HepG2 (cell line): Measurements from ENCODE around the gene GCLC. TPM values are rescaled to one million over a fixed set of nuclear protein-coding genes. Genes with fewer than 3 reads are reported as not detected.
A peak's percentile ranks its signal among the peaks of the same experiment; 100 is the strongest.

ENCODE experiments used
- ARNT2 ChIP-seq: sonication (generic); formaldehyde crosslinking; IDR thresholded peaks from 2 replicates; pipeline ENCODE4 v1.8.0; 2022; ENCODE audit warnings: mild to moderate bottlenecking, low read depth, missing genetic modification reagents, moderate library complexity
- BRF2 ChIP-seq: sonication (generic); formaldehyde crosslinking; IDR thresholded peaks from 2 replicates; pipeline ENCODE4 v1.8.1; 2022; ENCODE audit warnings: mild to moderate bottlenecking, missing genetic modification reagents
- EED ChIP-seq: sonication (generic); formaldehyde crosslinking; IDR thresholded peaks from 2 replicates; pipeline ENCODE4 v1.5.0; 2020; ENCODE audit warnings: mild to moderate bottlenecking, missing genetic modification reagents
- ELF3 ChIP-seq: IDR thresholded peaks from 2 replicates; pipeline ENCODE4 v1.6.1; 2016; ENCODE audit warnings: missing genetic modification reagents, missing compliant biosample characterization
- FOXJ3 ChIP-seq: sonication (generic); formaldehyde crosslinking; IDR thresholded peaks from 2 replicates; pipeline ENCODE4 v1.4.0; 2020; ENCODE audit warnings: missing genetic modification reagents, mild to moderate bottlenecking, borderline replicate concordance
- HDAC1 ChIP-seq: sonication (generic); formaldehyde crosslinking; IDR thresholded peaks from 2 replicates; pipeline ENCODE4 v1.5.1; 2020; ENCODE audit warnings: mild to moderate bottlenecking, missing genetic modification reagents
- MAFK ChIP-seq, 2 experiments: IDR thresholded peaks in 1 of 2; conservative IDR thresholded peaks in 1 of 2; 2 replicates each; pipeline ENCODE4 v1.6.1; 2011; ENCODE audit warnings: improper control_type of control experiment in 2 of 2, low read length in 2 of 2
- MEIS1 ChIP-seq: sonication (generic); formaldehyde crosslinking; IDR thresholded peaks from 2 replicates; pipeline ENCODE4 v1.9.0; 2021; ENCODE audit warnings: mild to moderate bottlenecking, missing genetic modification reagents, moderate library complexity, borderline replicate concordance
- PHF20 ChIP-seq: sonication (generic); formaldehyde crosslinking; IDR thresholded peaks from 2 replicates; pipeline ENCODE4 v1.5.0; 2020; ENCODE audit warnings: mild to moderate bottlenecking, missing genetic modification reagents
- PRDM4 ChIP-seq: sonication (generic); formaldehyde crosslinking; IDR thresholded peaks from 2 replicates; pipeline ENCODE4 v1.9.0; 2021; ENCODE audit warnings: missing genetic modification reagents, borderline replicate concordance
- SOX5 ChIP-seq: IDR thresholded peaks from 2 replicates; pipeline ENCODE4 v1.6.1; 2016; ENCODE audit warnings: borderline replicate concordance
- SP1 ChIP-seq, 2 experiments: fragments of 450-650 bp in 1 of 2; sonication (generic) in 1 of 2; formaldehyde crosslinking in 1 of 2; IDR thresholded peaks; 2 replicates each; pipeline versions ENCODE4 v1.4.0 to v1.6.1; 2016 to 2020; ENCODE audit warnings: missing genetic modification reagents in 1 of 2
- TCF7L2 ChIP-seq: IDR thresholded peaks from 2 replicates; pipeline ENCODE4 v1.6.1; 2011; ENCODE audit warnings: mild to moderate bottlenecking, low read depth, low read length, moderate library complexity
- THAP8 ChIP-seq: sonication (generic); formaldehyde crosslinking; IDR thresholded peaks from 2 replicates; pipeline ENCODE4 v1.5.1; 2020; ENCODE audit warnings: missing genetic modification reagents, mild to moderate bottlenecking, borderline replicate concordance
- ZNF484 ChIP-seq: sonication (generic); formaldehyde crosslinking; IDR thresholded peaks from 2 replicates; pipeline ENCODE4 v1.5.1; 2020; ENCODE audit warnings: mild to moderate bottlenecking, low read depth, missing genetic modification reagents, borderline replicate concordance
- ZNF629 ChIP-seq: sonication (generic); formaldehyde crosslinking; conservative IDR thresholded peaks from 2 replicates; pipeline ENCODE4 v1.5.0; 2020; ENCODE audit warnings: missing genetic modification reagents
- ZNF660 ChIP-seq: sonication (generic); formaldehyde crosslinking; IDR thresholded peaks from 2 replicates; pipeline ENCODE4 v1.5.1; 2020; ENCODE audit warnings: mild to moderate bottlenecking, low read depth, missing genetic modification reagents, borderline replicate concordance
- ZNF790 ChIP-seq: sonication (generic); formaldehyde crosslinking; IDR thresholded peaks from 2 replicates; pipeline ENCODE4 v1.8.0; 2022; ENCODE audit warnings: missing genetic modification reagents, mild to moderate bottlenecking, borderline replicate concordance
- ZZZ3 ChIP-seq: sonication (generic); formaldehyde crosslinking; IDR thresholded peaks from 2 replicates; pipeline ENCODE4 v1.4.0; 2020; ENCODE audit warnings: missing genetic modification reagents, mild to moderate bottlenecking, borderline replicate concordance
- polyA plus RNA-seq, 8 experiments: library from polyadenylated mRNA; depleted of rRNA in 3 of 8; stranded (reverse) in 7 of 8; unstranded in 1 of 8; fragments of >200 nt; fragmentation: Illumina TruSeq in 4 of 8; extraction: Trizol in 4 of 8; gene quantifications; 2 replicates each; pipeline versions ENCODE4 v1.2.1 to v1.2.3, GENCODE V29; 2011 to 2016; ENCODE audit warnings: low read depth in 4 of 8, missing spikeins in 1 of 8, mixed read lengths in 1 of 8; ENCODE audit not compliant: insufficient read depth in 1 of 8
- total RNA-seq, 5 experiments: library from RNA; depleted of rRNA; stranded (reverse); fragments of >200 nt; fragmentation: Illumina TruSeq; extraction: Trizol; gene quantifications; 2 replicates each; pipeline ENCODE4 v1.2.3, GENCODE V29; 2016; ENCODE audit warnings: low read depth in 1 of 5
- TF ChIP-seq, protein P1 (sequence below): sonication (generic); formaldehyde crosslinking; IDR thresholded peaks from 2 replicates; pipeline ENCODE4 v1.4.0; 2020; ENCODE audit warnings: missing genetic modification reagents
- TF ChIP-seq, protein P2 (sequence below): IDR thresholded peaks from 2 replicates; pipeline ENCODE4 v1.6.1; 2016; ENCODE audit warnings: missing compliant biosample characterization, missing genetic modification reagents, borderline replicate concordance

Gene GCLC
- total and polyA plus RNA-seq, 2 of the 13 experiments (the other 11 are each of a cell fraction or from before 2014, with no cell fraction given): 35.3 to 84.6 TPM

DNA sequence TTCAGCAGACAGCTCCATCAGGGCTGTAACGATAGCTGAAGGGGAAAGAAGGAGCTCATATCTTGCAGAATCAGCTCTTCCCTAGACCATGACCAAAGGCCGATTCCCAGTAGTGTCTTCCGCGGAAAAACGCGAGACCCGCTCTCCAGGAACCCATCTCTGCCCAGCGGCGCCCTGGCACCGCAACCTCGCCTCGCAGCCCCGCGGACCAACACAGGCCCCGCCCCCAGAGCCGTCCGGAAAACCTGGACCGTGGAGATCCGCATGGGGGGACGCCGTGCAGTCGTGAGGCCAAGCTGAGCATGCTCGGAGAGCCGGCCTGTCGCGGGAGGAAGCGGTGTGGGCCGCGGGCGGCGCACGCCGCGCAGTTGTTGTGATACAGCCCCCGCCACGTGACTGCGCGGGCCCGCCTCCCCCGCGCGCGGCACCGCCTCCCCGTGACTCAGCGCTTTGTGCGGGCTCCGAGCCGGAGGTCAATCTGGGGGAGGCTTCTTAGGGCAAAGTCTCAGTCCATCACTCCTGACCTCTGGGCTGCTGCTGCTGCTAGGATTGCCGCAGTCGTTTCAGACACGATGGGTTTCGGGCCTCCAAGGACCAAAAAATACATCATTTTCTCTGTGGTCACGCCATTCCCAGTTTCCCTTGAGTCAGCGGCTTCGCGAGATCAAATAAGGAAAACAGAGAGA lies 3.1 kb upstream of the GCLC start (continued):
- TF ChIP-seq MEIS1 (CRISPR knock-in tag): peak; percentile 98
- TF ChIP-seq ZNF660: no peak
- peak; percentile 92 for TF ChIP-seq ELF3 (CRISPR knock-in tag)
- TF ChIP-seq ZNF790 (CRISPR knock-in tag): peak; percentile 90
- peak; percentile 98; the same call in 1 of the 2 replicates for TF ChIP-seq THAP8 (CRISPR knock-in tag)
- peak; percentile 92 for TF ChIP-seq BRF2 (CRISPR knock-in tag)
- peak; percentile 54 for TF ChIP-seq PRDM4 (CRISPR knock-in tag)
- TF ChIP-seq HDAC1: peak; percentile 99
- TF ChIP-seq, protein P1, sequence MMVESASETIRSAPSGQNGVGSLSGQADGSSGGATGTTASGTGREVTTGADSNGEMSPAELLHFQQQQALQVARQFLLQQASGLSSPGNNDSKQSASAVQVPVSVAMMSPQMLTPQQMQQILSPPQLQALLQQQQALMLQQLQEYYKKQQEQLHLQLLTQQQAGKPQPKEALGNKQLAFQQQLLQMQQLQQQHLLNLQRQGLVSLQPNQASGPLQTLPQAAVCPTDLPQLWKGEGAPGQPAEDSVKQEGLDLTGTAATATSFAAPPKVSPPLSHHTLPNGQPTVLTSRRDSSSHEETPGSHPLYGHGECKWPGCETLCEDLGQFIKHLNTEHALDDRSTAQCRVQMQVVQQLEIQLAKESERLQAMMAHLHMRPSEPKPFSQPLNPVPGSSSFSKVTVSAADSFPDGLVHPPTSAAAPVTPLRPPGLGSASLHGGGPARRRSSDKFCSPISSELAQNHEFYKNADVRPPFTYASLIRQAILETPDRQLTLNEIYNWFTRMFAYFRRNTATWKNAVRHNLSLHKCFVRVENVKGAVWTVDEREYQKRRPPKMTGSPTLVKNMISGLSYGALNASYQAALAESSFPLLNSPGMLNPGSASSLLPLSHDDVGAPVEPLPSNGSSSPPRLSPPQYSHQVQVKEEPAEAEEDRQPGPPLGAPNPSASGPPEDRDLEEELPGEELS (CRISPR knock-in tag): peak; percentile 94
- TF ChIP-seq ZZZ3 (CRISPR knock-in tag): peak; percentile 97
- peak; percentile 90 for TF ChIP-seq SOX5 (CRISPR knock-in tag)
- peak; percentile 99 for TF ChIP-seq ARNT2 (CRISPR knock-in tag)
- TF ChIP-seq PHF20 (CRISPR knock-in tag): peak; percentile 85
- no peak for TF ChIP-seq ZNF484
- TF ChIP-seq SP1 (IDR thresholded peaks at IDR 0.05): 0 out of 2 replicates have a peak, but pooled peaks have one; percentile 22
- peak; percentile 99 for TF ChIP-seq SP1 (CRISPR knock-in tag; IDR thresholded peaks at IDR 0.05)
- no peak for TF ChIP-seq TCF7L2
- TF ChIP-seq EED: peak; percentile 98
- TF ChIP-seq, protein P2, sequence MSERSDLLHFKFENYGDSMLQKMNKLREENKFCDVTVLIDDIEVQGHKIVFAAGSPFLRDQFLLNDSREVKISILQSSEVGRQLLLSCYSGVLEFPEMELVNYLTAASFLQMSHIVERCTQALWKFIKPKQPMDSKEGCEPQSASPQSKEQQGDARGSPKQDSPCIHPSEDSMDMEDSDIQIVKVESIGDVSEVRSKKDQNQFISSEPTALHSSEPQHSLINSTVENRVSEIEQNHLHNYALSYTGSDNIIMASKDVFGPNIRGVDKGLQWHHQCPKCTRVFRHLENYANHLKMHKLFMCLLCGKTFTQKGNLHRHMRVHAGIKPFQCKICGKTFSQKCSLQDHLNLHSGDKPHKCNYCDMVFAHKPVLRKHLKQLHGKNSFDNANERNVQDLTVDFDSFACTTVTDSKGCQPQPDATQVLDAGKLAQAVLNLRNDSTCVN: peak; percentile 82; the same call in 1 of the 2 replicates
- TF ChIP-seq MAFK (conservative IDR thresholded peaks at IDR 0.05 in 1 of 2, IDR thresholded peaks at IDR 0.05 in 1 of 2; ENCODE audit: low read length in 2 of 2): peak; percentile 87 to 99
- TF ChIP-seq ZNF629 (CRISPR knock-in tag): peak; percentile 64; the same call in 1 of the 2 replicates
- TF ChIP-seq FOXJ3 (CRISPR knock-in tag): peak; percentile 80
